NCI-H1048 (cell line): ENCODE measurements around the gene GCH1.

ENCODE experiments used
- DNase-seq: peaks from one replicate; lab custom pipeline; 2025; lab: John Stamatoyannopoulos, UW

Gene GCH1

GRCh38 chr14:54797556-54797955, 105.1 kb downstream of the GCH1 start:
- no peak for DNase-seq

GRCh38 chr14:54796961-54797360, 105.7 kb downstream of the GCH1 start:
- DNase-seq = no peak

GRCh38 chr14:54794796-54795195, 107.8 kb downstream of the GCH1 start:
- no peak for DNase-seq

GRCh38 chr14:54794159-54794558, 108.5 kb downstream of the GCH1 start:
- DNase-seq = no peak

- no peak for DNase-seq
These were observed 110.3 kb downstream of the GCH1 start for GRCh38 chr14:54792288-54792687.
